Glomerular visceral epithelial cell (primary cell): ENCODE data around the gene ADARB2.

ENCODE experiments used
- DNase-seq: peaks from one replicate; pipeline ENCODE4 v3.0.0-alpha.2; 2016; ENCODE audit errors: extremely low spot score

ADARB2 gene

GRCh38 chr10:1686491-1686749 lies 50.9 kb downstream of the ADARB2 start:
- DNase-seq, result no peak

- DNase-seq, result no peak
These were observed 51.4 kb downstream of the ADARB2 start for GRCh38 chr10:1685699-1686490.

- DNase-seq, result no peak
These were observed 52.3 kb downstream of the ADARB2 start for GRCh38 chr10:1684991-1685390.

GRCh38 chr10:1683649-1684048 lies 53.7 kb downstream of the ADARB2 start:
- no peak for DNase-seq

- no peak for DNase-seq
These were observed 57.3 kb downstream of the ADARB2 start for GRCh38 chr10:1679821-1680650.

- no peak for DNase-seq
These were observed 59.2 kb downstream of the ADARB2 start for GRCh38 chr10:1678084-1678483.

GRCh38 chr10:1677307-1677939 lies 59.9 kb downstream of the ADARB2 start:
- DNase-seq, result no peak

- DNase-seq, result no peak
These were observed 62.8 kb downstream of the ADARB2 start for GRCh38 chr10:1674501-1674900.

- DNase-seq, result no peak
These were observed 63.6 kb downstream of the ADARB2 start for GRCh38 chr10:1673568-1674345.

GRCh38 chr10:1672001-1672781 lies 65.1 kb downstream of the ADARB2 start:
- no peak for DNase-seq

- no peak for DNase-seq
These were observed 65.8 kb downstream of the ADARB2 start for GRCh38 chr10:1671366-1672000.

GRCh38 chr10:1670541-1671365 lies 66.6 kb downstream of the ADARB2 start:
- no peak for DNase-seq

GRCh38 chr10:1669433-1669832 lies 67.9 kb downstream of the ADARB2 start:
- no peak for DNase-seq

- DNase-seq, result no peak
These were observed 68.9 kb downstream of the ADARB2 start for GRCh38 chr10:1668399-1668798.

GRCh38 chr10:1667392-1667791 lies 69.9 kb downstream of the ADARB2 start:
- no peak for DNase-seq

- no peak for DNase-seq
These were observed 71.2 kb downstream of the ADARB2 start for GRCh38 chr10:1666147-1666546.

- no peak for DNase-seq
These were observed 71.6 kb downstream of the ADARB2 start for GRCh38 chr10:1665681-1666080.

- DNase-seq, result no peak
These were observed 72.2 kb downstream of the ADARB2 start for GRCh38 chr10:1665021-1665661.

GRCh38 chr10:1664333-1664964 lies 72.9 kb downstream of the ADARB2 start:
- DNase-seq, result no peak
